GM13976 (cell line): ENCODE data around the gene PATJ.
"Not testable (repeated sequence)": the region's sequence is repeated elsewhere in the genome, so short reads cannot be mapped to it uniquely, and the experiment has no call there.

ENCODE experiments used
- DNase-seq: peaks from one replicate; pipeline ENCODE4 v3.0.0; 2012; ENCODE audit warnings: low spot score
- CTCF ChIP-seq: IDR thresholded peaks from 2 replicates; pipeline ENCODE4 v1.5.1; 2012; ENCODE audit warnings: borderline replicate concordance, mild to moderate bottlenecking; ENCODE audit not compliant: insufficient read depth; ENCODE audit errors: extremely low read depth, missing control alignments, control extremely low read depth
- in situ Hi-C: fragments of 300-500 bp; cut with MboI; formaldehyde crosslinking; loops from one replicate; pipeline ENCODE4 v1.12.0; 2022; ENCODE audit warnings: low sequenced_read_pairs, mixed read lengths, inconsistent platforms; ENCODE audit not compliant: unreplicated experiment

The PATJ gene

DNA sequence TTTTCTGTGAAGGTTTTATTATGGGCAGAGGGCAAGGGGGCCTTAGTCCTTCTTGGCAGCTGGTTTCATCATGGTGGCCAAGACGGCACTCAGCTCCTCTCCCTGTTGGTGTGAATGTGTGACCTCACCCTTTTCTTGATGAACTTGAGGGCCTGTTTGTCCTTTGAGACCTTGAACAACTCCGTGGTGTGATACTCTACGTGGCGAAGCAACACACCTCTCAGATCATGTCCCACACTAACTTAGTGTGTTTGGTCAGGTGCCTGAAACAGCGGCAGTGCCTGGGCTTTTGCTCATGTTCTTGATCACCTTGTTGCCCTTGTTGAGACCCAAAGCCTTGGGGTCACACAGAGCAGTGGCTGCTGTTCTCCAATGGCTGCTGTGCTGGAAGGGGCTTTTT is 465.8 kb downstream of the PATJ start:
- DNase-seq = no peak
- TF ChIP-seq CTCF = no peak
- in situ Hi-C loops = no loop called here

- in situ Hi-C loops = no loop called here
- no peak for TF ChIP-seq CTCF
These were observed 466.7 kb downstream of the PATJ start for GRCh38 chr1:62208970-62209369.

GRCh38 chr1:62209931-62210595 is 467.8 kb downstream of the PATJ start:
- no peak for TF ChIP-seq CTCF
- DNase-seq = no peak
- in situ Hi-C loops = no loop called here

More at GRCh38 chr1:62208970-62209369, 466.7 kb downstream of the PATJ start:
- DNase-seq = no peak

DNA sequence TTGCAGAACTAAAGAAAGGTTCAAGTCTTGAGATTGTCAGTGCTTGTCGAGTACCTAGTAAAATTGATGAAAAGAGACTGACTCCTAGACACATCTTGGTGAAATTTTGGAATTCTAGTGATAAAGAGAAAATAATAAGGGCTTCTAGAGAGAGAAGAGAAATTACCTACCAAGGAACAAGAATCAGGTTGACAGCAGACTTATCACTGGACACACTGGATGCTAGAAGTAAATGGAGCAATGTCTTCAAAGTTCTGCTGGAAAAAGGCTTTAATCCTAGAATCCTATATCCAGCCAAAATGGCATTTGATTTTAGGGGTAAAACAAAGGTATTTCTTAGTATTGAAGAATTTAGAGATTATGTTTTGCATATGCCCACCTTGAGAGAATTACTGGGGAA is 468.7 kb downstream of the PATJ start:
- no peak for DNase-seq
- TF ChIP-seq CTCF = no peak
- in situ Hi-C loops = no loop called here

- TF ChIP-seq CTCF = no peak
- in situ Hi-C loops = no loop called here
- no peak for DNase-seq
These were observed 470.1 kb downstream of the PATJ start for GRCh38 chr1:62212411-62212810.

DNA sequence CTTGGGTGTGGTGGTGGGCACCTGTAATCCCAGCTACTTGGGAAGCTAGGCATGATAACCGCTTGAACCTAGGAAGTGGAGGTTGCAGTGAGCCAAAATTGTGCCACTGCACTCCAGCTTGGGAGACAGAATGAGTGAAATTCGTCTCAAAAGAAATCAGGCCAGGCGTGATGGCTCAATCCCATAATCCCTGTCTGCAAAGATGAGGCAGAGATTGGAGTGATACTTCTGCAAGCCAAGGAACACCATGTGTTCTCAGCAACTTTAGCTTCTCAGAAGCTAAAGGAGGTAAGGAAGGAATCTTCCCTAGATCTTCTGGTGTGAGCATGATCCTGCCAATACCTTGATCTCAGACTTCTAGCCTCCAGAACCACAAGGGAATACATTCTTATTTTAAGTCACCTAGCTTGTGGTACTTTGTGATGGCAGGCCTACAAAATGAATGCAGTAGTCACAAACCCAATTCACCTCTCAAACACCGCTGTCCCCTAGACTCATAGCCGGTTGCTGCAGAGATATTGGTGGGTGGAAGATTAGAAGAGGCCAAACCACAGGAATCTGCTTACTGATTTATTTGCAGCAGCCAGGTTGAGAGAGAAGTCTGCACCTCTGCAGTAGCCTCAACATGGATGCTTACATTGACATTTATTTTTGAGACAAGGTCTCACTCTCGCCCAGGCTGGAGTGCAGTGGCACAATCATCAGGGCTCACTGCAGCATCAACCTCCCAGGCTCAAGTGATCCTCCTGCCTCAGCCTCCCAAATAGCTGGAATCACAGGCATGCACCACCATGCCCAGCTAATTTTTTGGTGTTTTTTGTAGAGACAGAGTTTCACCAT is 471.0 kb downstream of the PATJ start:
- TF ChIP-seq CTCF = no peak
- in situ Hi-C loops = no loop called here
- DNase-seq = no peak

DNA sequence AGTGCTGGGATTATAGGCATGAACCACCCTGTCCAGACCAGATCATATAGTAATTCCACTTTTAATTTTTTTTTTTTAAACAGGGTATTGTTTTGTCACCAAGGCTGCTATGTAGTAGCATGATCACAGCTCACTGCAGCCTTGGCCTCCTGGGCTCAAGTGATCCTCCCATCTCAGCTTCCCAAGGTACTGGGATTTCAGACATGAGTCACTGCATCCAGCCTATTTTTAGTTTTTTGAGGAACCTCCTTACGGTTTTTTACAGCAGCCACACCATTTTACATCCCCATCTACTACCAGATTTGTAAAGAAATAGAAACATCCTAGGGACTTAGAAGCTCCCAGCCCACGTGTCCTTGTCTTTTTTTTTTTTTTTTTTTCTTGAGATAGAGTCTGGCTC is 476.3 kb downstream of the PATJ start:
- no peak for TF ChIP-seq CTCF
- in situ Hi-C loops = no loop called here
- no peak for DNase-seq

GRCh38 chr1:62220456-62220855 is 478.2 kb downstream of the PATJ start:
- in situ Hi-C loops, DNase-seq: not testable (repeated sequence)
